ENCODE results near the gene DOCK6.

DOCK6 gene

GRCh38 chr19:11244846-11245589 is 17.3 kb downstream of the DOCK6 start:
- TF ChIP-seq CTCF (IDR thresholded peaks at IDR 0.05; ENCODE audit: low read depth, low read length) = no peak
- H3K4me3 ChIP-seq (ENCODE audit: low read depth, low read length) = no peak overlapping the region

GRCh38 chr19:11243798-11244169 is 18.5 kb downstream of the DOCK6 start:
- H3K4me3 ChIP-seq (ENCODE audit: low read depth, low read length) = no peak overlapping the region
- no peak for TF ChIP-seq CTCF (IDR thresholded peaks at IDR 0.05; ENCODE audit: low read depth, low read length)

GRCh38 chr19:11242864-11243797 is 19.2 kb downstream of the DOCK6 start:
- peak; percentile 63 for TF ChIP-seq CTCF (IDR thresholded peaks at IDR 0.05; ENCODE audit: low read depth, low read length)
- H3K4me3 ChIP-seq (ENCODE audit: low read depth, low read length) = no peak overlapping the region

GRCh38 chr19:11242025-11242424 is 20.3 kb downstream of the DOCK6 start:
- H3K4me3 ChIP-seq (ENCODE audit: low read depth, low read length) = no peak overlapping the region
- no peak for TF ChIP-seq CTCF (IDR thresholded peaks at IDR 0.05; ENCODE audit: low read depth, low read length)

GRCh38 chr19:11240008-11240444 is 22.3 kb downstream of the DOCK6 start:
- H3K4me3 ChIP-seq (ENCODE audit: low read depth, low read length) = no peak overlapping the region
- no peak for TF ChIP-seq CTCF (IDR thresholded peaks at IDR 0.05; ENCODE audit: low read depth, low read length)

GRCh38 chr19:11239377-11240000 is 22.8 kb downstream of the DOCK6 start, which contains the start of gene ANGPTL8:
Gene ANGPTL8, plus strand, starts transcription at chr19:11239619. Its CDS starts 19 bp downstream, at chr19:11239638.
- no peak for TF ChIP-seq CTCF (IDR thresholded peaks at IDR 0.05; ENCODE audit: low read depth, low read length)

More at GRCh38 chr19:11239377-11240000, 22.8 kb downstream of the DOCK6 start, which contains the start of gene ANGPTL8:
- H3K4me3 ChIP-seq (ENCODE audit: low read depth, low read length) = no peak within 1 kb of the TSS
